A549 (cell line): ENCODE measurements around the gene DLK2.
A peak's percentile ranks its signal among the peaks of the same experiment; 100 is the strongest.

Source experiments
- BCL3 ChIP-seq: fragments of >200 bp; sonication (Bioruptor Twin); formaldehyde crosslinking; IDR thresholded peaks from 3 replicates; pipeline ENCODE4 v1.6.1; 2016
- BHLHE40 ChIP-seq: IDR thresholded peaks from 2 replicates; pipeline ENCODE4 v1.6.1; 2012; ENCODE audit warnings: low read depth, low read length, inconsistent platforms
- CHD2 ChIP-seq: fragments of 150-350 bp; IDR thresholded peaks from 2 replicates; pipeline ENCODE4 v1.6.1; 2014; ENCODE audit warnings: low read length; ENCODE audit not compliant: partially characterized antibody
- CTCF ChIP-seq: fragments of >200 bp; sonication (Bioruptor Twin); formaldehyde crosslinking; IDR thresholded peaks from 3 replicates; pipeline ENCODE4 v1.5.1; 2016
- HES2 ChIP-seq: fragments of >200 bp; sonication (Bioruptor Twin); formaldehyde crosslinking; IDR thresholded peaks from 2 replicates; pipeline ENCODE4 v1.6.1; 2016
- JUN ChIP-seq, 2 experiments: fragments of >200 bp; sonication (Bioruptor Twin); formaldehyde crosslinking; IDR thresholded peaks; 2 replicates in 1 of 2; 3 replicates in 1 of 2; pipeline ENCODE4 v1.6.1; 2016 to 2017
- KDM5A ChIP-seq: fragments of 200-600 bp; sonication (generic); IDR thresholded peaks from 2 replicates; pipeline ENCODE4 v1.6.1; 2016; ENCODE audit warnings: antibody characterized with exemption, mild to moderate bottlenecking
- PHF8 ChIP-seq: fragments of 200-600 bp; sonication (generic); IDR thresholded peaks from 2 replicates; pipeline ENCODE4 v1.6.1; 2016; ENCODE audit warnings: low read depth, mild to moderate bottlenecking, antibody characterized with exemption, moderate library complexity, borderline replicate concordance
- POLR2A ChIP-seq: IDR thresholded peaks from 2 replicates; pipeline ENCODE4 v1.6.1; 2012; ENCODE audit warnings: mild to moderate bottlenecking, low read length
- POLR2AphosphoS2 ChIP-seq: conservative IDR thresholded peaks from 2 replicates; pipeline ENCODE4 v1.6.1; 2012; ENCODE audit warnings: low read length, improper control_type of control experiment, inconsistent platforms
- REST ChIP-seq: fragments of 200-600 bp; sonication (generic); IDR thresholded peaks from 2 replicates; pipeline ENCODE4 v1.6.1; 2016; ENCODE audit warnings: antibody characterized with exemption, mild to moderate bottlenecking, moderate library complexity

DNA sequence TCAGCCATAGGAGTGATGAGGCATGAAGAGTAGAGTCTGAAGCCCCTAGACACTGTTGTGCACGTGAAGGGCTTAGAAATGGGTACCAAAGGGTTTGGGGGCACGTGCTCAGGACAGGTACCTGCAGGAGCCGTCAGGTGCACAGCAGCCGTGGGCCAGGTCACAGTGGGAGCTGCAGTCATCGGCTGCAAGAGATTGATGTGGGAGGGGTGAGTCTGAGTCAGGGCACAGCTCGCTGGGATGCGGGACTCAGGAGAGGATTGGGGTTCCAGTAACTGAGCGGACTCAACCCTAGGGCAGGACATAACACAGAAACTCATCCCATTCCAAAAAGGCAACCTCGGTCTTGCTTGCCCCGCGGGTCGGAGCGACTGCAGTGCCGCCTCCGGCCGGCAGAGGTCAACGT is 1.1 kb downstream of the DLK2 start:
- peak; percentile 55 for TF ChIP-seq CTCF
- TF ChIP-seq CHD2: no peak
- no peak for TF ChIP-seq PHF8
- TF ChIP-seq POLR2A: no peak
- TF ChIP-seq REST: no peak
- no peak for TF ChIP-seq JUN (IDR thresholded peaks at IDR 0.05)
- no peak for TF ChIP-seq KDM5A
- TF ChIP-seq BCL3: no peak
- TF ChIP-seq BHLHE40: no peak
- TF ChIP-seq POLR2AphosphoS2: no peak
- no peak for TF ChIP-seq HES2
